KOPT-K1 (cell line): ENCODE results near the gene APOBEC3H.

Experiments
- H3K27ac ChIP-seq: fragments of 200-600 bp; sonication (generic); 2 replicates; pipeline ENCODE4 v1.5.1; 2016; ENCODE audit warnings: antibody characterized with exemption, mild to moderate bottlenecking, low read depth, low read length; ENCODE audit not compliant: poor library complexity, severe bottlenecking
- H3K36me3 ChIP-seq: fragments of 200-600 bp; sonication (generic); 2 replicates; pipeline ENCODE4 v1.5.1; 2017; ENCODE audit warnings: antibody characterized with exemption, mild to moderate bottlenecking, low read length, moderate library complexity; ENCODE audit not compliant: insufficient read depth
- H3K9me3 ChIP-seq: fragments of 200-600 bp; sonication (generic); 2 replicates; pipeline ENCODE4 v1.5.1; 2017; ENCODE audit warnings: antibody characterized with exemption, low read length, mild to moderate bottlenecking; ENCODE audit not compliant: insufficient read depth, poor library complexity, severe bottlenecking

APOBEC3H gene

GRCh38 chr22:39132871-39133524 lies 36.0 kb downstream of the APOBEC3H start:
- Histone ChIP-seq H3K36me3 (no peaks in the 10 kb centered on the region), H3K27ac (no peak overlapping the region), H3K9me3 (no peaks in the 10 kb centered on the region)

- no peaks in the 10 kb centered on the region for H3K9me3 ChIP-seq
- no peaks in the 10 kb centered on the region for H3K36me3 ChIP-seq
- H3K27ac ChIP-seq: no peak overlapping the region
Measured at GRCh38 chr22:39133871-39134270, 36.8 kb downstream of the APOBEC3H start.

GRCh38 chr22:39134366-39135091 lies 37.5 kb downstream of the APOBEC3H start:
- Histone ChIP-seq H3K9me3 (no peaks in the 10 kb centered on the region), H3K27ac (no peak overlapping the region), H3K36me3 (no peaks in the 10 kb centered on the region)

- no peak overlapping the region for H3K27ac ChIP-seq
- no peaks in the 10 kb centered on the region for H3K36me3 ChIP-seq
- no peaks in the 10 kb centered on the region for H3K9me3 ChIP-seq
Measured at GRCh38 chr22:39135092-39135896, 38.2 kb downstream of the APOBEC3H start.

- Histone ChIP-seq H3K27ac (no peak overlapping the region), H3K36me3 (no peaks in the 10 kb centered on the region), H3K9me3 (no peaks in the 10 kb centered on the region)
Measured at GRCh38 chr22:39136317-39136716, 39.3 kb downstream of the APOBEC3H start.

- Histone ChIP-seq H3K9me3 (no peaks in the 10 kb centered on the region), H3K27ac (no peak overlapping the region), H3K36me3 (no peaks in the 10 kb centered on the region)
Measured at GRCh38 chr22:39138357-39138997, 41.4 kb downstream of the APOBEC3H start.

- Histone ChIP-seq H3K9me3 (no peaks in the 10 kb centered on the region), H3K36me3 (no peaks in the 10 kb centered on the region), H3K27ac (no peak overlapping the region)
Measured at GRCh38 chr22:39139933-39140332, 42.9 kb downstream of the APOBEC3H start.

- H3K27ac ChIP-seq: no peak overlapping the region
- H3K9me3 ChIP-seq: no peaks in the 10 kb centered on the region
- H3K36me3 ChIP-seq: no peaks in the 10 kb centered on the region
Measured at GRCh38 chr22:39142088-39142680, 45.1 kb downstream of the APOBEC3H start.

GRCh38 chr22:39144101-39144767 lies 47.2 kb downstream of the APOBEC3H start:
- Histone ChIP-seq H3K9me3 (no peaks in the 10 kb centered on the region), H3K27ac (peak overlapping the region; percentile 73), H3K36me3 (no peaks in the 10 kb centered on the region)

GRCh38 chr22:39146256-39147101 lies 49.4 kb downstream of the APOBEC3H start:
- H3K27ac ChIP-seq: no peak overlapping the region
- no peaks in the 10 kb centered on the region for H3K9me3 ChIP-seq
- H3K36me3 ChIP-seq: no peaks in the 10 kb centered on the region

- no peaks in the 10 kb centered on the region for H3K9me3 ChIP-seq
- H3K36me3 ChIP-seq: no peaks in the 10 kb centered on the region
- H3K27ac ChIP-seq: no peak overlapping the region
Measured at GRCh38 chr22:39147335-39148025, 50.4 kb downstream of the APOBEC3H start.

GRCh38 chr22:39148026-39148726 lies 51.1 kb downstream of the APOBEC3H start:
- Histone ChIP-seq H3K27ac (no peak overlapping the region), H3K9me3 (no peaks in the 10 kb centered on the region), H3K36me3 (no peaks in the 10 kb centered on the region)
